GM21423 (cell line): ENCODE data around the gene PTPRM.

Experiments
- ATAC-seq: cut with Tn5 transposase; IDR thresholded peaks from one replicate; pipeline ENCODE4 v1.9.1; 2021; ENCODE audit warnings: mild to moderate bottlenecking, moderate library complexity; ENCODE audit not compliant: unreplicated experiment

The PTPRM gene

GRCh38 chr18:7566567-7567473 is at the start of gene PTPRM:
Gene PTPRM (plus strand): TSS chr18:7567316. CDS start chr18:7567819, 503 bp downstream.
- ATAC-seq = peak; percentile 91

DNA sequence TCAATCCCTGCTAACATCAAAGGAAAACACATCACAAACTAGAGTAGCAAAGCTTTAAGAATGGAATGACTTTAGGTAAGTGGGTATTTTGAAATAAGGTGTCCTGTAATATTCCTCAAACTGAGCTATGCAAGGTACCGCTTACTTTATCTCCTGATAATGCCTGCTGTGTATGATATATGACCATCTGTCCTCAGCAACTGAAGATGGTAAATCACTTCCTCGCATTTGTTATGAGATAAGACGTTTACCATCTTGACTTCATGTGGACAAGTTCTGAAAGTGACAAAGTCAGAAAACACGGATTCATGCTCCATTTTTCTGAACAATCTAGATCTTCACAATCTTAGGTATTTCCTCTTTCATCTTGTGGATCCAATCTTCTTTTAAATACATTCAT is 49.3 kb upstream of the PTPRM start:
- ATAC-seq = no peak

DNA sequence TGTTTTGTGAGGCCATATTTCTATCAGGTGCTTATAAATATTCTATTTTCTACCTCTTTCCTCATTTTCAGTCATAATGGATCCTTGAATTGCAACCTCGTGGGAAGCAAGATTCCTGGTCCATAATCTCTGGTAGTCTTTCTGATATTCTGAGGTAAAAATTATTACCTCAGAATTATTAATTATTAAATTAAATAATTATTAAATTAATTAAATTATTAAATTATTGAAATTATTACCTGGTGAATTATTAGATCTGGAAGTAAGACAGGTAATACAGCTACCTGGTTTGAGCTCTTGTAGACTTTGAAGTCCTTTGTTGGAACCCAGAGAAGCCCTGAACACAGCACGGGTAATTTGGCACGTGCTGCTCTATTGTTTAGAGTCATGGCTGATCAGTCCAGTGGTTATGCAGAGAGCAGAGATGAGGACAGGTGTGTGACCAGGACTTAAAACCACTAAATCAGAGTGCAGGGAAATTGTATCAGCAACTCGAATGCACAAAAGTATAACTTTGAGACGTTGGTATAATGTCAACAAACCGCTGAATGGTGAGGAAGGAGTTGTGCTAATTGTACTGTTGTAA is 46.8 kb upstream of the PTPRM start:
- ATAC-seq = no peak

DNA sequence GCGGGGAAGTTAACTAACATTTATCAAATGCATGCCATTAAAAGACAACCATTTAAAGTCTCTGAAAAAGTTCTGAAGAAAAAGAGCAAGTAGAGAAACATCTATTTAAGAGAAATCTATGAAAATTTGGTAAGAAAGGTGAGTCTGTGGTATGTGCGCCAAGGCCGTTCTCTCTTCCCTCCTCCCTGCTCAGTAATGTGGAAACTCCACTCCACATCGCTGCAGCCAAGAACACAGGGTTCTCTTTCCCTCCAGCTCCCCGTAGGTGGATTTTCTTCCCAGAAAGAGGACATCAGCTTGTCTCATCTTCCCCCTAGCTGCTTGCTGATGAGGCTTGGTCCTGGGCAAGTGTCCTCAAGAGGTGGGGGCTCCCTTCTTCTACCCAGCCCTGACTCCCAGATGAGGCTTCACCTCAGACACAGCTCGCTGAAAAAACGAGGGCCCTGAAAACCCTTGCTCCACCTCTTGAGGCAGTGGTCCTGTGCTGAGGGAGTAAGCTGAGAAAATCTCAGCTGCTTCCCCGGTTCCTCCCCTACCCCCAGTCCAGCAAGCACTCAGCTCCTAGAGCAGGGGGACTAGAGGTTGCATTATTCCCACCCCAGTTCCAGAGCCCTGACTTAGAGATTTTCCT is 45.8 kb upstream of the PTPRM start:
- no peak for ATAC-seq

DNA sequence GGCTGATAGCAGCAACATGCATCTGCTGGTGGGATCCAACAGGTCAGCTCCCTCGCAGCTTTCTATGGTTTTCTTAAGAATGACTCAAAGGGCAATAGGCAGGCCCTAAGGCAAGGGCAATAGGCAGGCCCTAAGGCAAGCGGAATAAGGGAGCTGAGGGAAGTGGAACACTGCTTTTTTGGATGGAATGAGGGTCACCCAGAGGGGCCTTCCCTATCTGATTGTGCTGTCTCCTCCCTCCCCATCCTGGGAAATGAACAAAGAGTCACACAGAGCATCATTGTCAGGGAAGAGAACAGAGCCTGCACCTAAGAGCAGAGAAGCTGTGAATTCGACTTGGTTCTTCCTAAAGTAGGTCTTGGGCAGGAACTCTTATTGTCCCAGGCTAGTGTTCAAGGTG is 43.3 kb upstream of the PTPRM start:
- ATAC-seq = no peak

GRCh38 chr18:7524786-7525185 is 42.3 kb upstream of the PTPRM start:
- ATAC-seq = no peak

GRCh38 chr18:7532942-7533341 is 34.2 kb upstream of the PTPRM start:
- ATAC-seq = no peak

- no peak for ATAC-seq
Measured at GRCh38 chr18:7535436-7536205, 31.5 kb upstream of the PTPRM start.

DNA sequence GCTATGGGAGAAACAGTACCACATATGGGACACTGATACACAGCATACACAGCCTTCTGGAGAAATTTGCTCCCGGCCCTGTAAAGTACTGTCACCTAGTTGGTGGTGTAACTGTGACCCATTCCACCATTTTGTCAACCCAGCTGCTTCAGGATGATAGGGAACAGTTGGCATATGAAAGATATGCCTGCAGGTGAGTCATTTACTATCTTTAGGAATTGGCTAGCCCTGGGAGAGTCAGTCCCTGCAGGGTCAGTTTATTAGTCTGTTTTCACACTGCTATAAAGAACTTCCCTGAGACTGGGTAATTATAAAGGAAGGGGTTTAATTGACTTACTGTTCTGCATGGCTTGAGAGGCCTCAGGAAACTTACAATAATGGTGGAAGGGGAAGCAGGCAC is 30.0 kb upstream of the PTPRM start:
- no peak for ATAC-seq

- no peak for ATAC-seq
Measured at GRCh38 chr18:7541835-7542234, 25.3 kb upstream of the PTPRM start.

DNA sequence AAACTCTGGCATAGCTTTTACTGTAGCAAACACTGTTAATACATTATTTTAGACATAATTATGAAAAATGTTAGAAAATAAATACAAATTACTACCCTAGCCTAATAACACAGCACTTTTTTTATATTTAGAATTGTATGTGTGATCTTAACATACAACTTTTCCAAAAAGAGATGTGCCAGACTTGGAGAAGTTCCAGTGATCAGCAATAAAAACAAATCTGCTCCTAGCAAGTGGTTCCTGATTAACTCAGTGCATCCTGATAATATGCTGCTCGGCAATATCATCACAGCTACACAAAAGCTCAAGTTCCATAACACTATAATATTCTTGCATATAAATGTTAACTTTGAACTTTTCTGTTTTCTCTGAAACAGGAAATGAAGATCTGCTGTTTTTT is 22.4 kb upstream of the PTPRM start:
- no peak for ATAC-seq

GRCh38 chr18:7545734-7546133 is 21.4 kb upstream of the PTPRM start:
- ATAC-seq = no peak

GRCh38 chr18:7548221-7548620 is 18.9 kb upstream of the PTPRM start:
- ATAC-seq = no peak

- no peak for ATAC-seq
Measured at GRCh38 chr18:7548721-7549120, 18.4 kb upstream of the PTPRM start.

DNA sequence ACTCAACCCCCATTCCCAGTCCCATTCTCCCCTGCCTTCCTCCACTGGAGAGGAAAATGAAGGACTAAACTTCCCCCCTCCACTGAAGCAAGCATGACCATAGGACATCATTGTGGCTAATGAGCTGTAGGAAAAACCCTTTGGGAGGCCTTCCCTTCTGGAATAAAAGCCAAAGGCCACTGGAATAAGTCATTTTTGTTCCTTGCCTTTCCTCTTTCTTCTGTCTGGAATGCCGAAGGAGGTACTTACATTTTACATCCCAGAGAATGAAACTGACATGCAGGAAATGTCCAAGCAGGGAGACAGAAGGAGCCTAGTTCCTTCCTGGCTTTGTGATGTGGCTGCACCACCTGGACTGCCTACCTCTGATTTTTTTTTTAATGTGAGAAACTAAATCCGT is 9.1 kb upstream of the PTPRM start:
- ATAC-seq = no peak

DNA sequence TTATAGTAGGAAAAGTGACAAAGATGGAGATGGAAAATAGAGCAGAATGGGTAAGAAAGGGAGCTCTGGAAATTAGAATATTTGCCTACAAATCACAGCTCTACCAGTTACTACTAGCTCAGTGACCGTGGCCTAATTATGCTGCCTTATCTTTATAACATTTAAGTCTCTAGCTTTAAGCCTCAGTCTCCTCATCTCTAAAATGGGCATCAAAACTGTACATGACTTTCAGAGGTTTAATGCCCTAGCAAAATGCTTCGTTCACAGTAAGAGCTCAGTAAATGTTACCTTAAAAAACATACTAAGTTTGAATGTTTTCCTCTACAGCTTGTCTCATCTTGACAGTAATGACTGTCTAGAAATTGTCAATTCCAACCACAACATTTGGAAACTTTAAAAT is 8.3 kb upstream of the PTPRM start:
- ATAC-seq = no peak

DNA sequence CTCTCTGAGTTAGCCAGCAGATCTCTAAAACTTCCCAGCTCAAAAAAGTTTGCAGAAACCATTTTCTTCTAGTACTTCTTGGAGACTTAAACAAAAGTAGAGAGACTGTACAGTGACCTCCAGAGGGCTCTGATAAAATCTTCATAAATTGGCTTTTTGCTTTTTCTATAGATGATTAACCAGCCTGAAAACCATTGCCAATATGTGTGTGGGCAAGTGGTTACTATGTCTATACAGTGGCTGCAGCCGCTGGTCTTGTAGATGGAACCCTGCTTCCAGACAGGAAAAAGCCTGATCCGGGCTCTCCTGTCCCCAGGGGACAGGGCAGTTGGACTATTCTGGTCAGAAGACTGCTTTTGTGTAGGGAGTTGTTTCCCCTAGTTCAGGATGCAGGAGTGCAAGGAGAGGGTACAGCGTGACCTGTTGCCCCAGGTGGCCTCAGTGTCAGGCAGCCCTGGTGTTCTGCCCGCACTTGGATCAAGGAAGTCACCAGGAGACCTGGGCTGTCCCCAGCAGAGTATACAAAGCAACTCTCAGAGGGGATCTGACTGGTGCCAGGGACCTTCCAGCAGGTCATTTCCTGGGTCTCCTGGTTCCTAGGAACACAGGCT is 7.3 kb upstream of the PTPRM start:
- no peak for ATAC-seq

DNA sequence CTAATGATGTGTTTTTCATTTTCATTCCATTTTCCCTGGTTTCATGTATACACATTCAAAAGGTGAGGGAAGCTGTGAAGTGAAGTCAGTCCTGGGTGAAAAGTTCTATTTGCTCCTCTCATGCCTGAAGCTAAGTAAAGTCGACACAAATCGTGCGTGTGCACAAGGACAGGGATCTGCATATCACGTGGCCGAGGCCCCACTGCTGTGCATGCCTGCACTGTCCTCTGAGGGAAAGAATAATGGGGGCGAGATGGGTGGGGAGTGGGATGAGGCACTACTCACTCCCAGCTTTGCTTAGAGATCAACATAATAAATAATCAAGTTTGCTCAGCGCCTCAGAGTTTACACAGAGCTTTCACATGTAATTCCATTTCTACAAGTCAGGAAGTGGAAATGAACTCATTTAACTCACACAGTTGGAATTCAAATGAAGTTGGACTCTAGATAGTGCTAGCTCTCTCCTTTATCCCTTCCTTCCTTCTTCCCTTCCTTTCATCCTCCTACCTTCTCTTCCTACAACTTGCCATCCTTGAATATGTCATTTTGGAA is 5.1 kb upstream of the PTPRM start:
- no peak for ATAC-seq

GRCh38 chr18:7562491-7562890 is 4.6 kb upstream of the PTPRM start:
- ATAC-seq = no peak

DNA sequence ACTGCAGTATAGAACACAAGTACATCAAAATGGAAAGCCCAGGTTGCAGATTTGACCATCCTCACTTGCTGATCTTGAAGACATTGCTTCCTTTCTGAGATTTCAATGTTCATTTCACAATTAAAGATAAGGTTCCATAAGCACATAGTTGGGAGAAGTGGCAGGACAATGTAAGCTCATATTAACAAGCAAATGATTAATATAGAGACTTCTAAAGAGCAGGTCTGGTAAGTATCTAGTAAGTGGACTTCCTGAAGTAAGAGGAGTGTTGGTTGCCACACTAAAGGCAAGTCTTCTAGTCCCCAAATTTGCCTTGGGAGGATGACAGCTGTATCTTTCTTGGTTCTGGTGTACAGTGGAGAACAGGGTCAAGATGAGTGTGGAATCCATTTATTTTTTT is 1.4 kb upstream of the PTPRM start:
- ATAC-seq = no peak

GRCh38 chr18:7566244-7566566 is 911 bp upstream of the PTPRM start:
- no peak for ATAC-seq
